ENCODE measurements around the gene FPGS.

The FPGS gene

GRCh38 chr9:127856094-127856728, 53.5 kb downstream of the FPGS start:
- no peak for FAIRE-seq
- no peak for DNase-seq (ENCODE audit: insufficient read length, low spot score)

GRCh38 chr9:127856729-127857116, 54.0 kb downstream of the FPGS start:
- DNase-seq (ENCODE audit: insufficient read length, low spot score), result no peak
- no peak for FAIRE-seq

- no peak for DNase-seq (ENCODE audit: insufficient read length, low spot score)
- FAIRE-seq, result no peak
These were observed 54.6 kb downstream of the FPGS start for GRCh38 chr9:127857278-127857677.

GRCh38 chr9:127858041-127858512, 55.4 kb downstream of the FPGS start:
- DNase-seq (ENCODE audit: insufficient read length, low spot score), result no peak
- no peak for FAIRE-seq

GRCh38 chr9:127860260-127860659, 57.6 kb downstream of the FPGS start:
- DNase-seq (ENCODE audit: insufficient read length, low spot score) (no peak), FAIRE-seq (no peak)

- FAIRE-seq (no peak), DNase-seq (ENCODE audit: insufficient read length, low spot score) (no peak)
These were observed 58.1 kb downstream of the FPGS start for GRCh38 chr9:127860779-127861178.

GRCh38 chr9:127862075-127863011, 59.7 kb downstream of the FPGS start:
- no peak for DNase-seq (ENCODE audit: insufficient read length, low spot score)
- FAIRE-seq, result no peak

GRCh38 chr9:127863191-127863621, 60.5 kb downstream of the FPGS start:
- FAIRE-seq, result no peak
- no peak for DNase-seq (ENCODE audit: insufficient read length, low spot score)

Measured in GM19239 (cell line).